ENCODE data around the gene KLRK1.
"Not testable (repeated sequence)": the region's sequence is repeated elsewhere in the genome, so short reads cannot be mapped to it uniquely, and the experiment has no call there.

Gene KLRK1

DNA sequence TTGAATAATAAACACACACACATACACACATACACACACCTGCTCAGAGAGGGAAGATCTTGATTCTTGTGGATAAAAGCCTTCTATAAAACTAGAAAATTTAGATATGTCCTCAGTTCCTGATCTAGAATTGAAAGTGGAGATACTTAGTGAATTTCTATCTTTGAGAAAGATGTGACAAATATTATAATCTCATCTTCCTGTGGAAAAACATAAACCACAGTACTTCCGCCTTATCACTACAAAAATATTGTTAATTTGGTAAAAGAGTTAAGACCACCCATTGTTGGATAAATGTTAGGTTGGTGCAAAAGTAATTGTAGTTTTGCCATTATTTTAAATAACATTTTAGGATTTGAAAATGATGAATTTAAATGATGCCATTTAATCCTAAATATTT lies at the start of gene KLRK1:
KLRK1 (minus strand) TSS at position 138 of the 400 bp plus-strand sequence. CDS start 1,231 bp downstream, outside the sequence.
- no peak for DNase-seq

DNA sequence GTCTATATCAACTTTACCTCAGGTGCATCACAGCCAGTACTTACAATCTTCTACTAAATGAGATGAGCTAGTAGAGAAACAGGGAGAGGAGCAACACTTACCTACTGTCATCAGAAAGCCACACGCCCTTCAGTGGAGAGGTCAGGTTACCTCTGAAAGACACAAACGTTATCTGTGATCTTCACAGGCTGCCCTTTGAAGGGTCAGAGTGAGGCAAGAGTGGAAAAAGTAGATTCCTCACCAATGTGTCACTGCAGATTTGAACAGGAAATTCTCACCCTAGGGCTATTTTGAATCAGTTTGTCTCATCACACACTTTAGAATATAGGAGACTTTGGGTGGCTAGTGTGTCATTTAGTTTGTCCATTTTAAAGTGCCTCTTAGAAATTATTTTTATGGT lies 47.8 kb upstream of the KLRK1 start:
- not testable (repeated sequence) for DNase-seq

DNA sequence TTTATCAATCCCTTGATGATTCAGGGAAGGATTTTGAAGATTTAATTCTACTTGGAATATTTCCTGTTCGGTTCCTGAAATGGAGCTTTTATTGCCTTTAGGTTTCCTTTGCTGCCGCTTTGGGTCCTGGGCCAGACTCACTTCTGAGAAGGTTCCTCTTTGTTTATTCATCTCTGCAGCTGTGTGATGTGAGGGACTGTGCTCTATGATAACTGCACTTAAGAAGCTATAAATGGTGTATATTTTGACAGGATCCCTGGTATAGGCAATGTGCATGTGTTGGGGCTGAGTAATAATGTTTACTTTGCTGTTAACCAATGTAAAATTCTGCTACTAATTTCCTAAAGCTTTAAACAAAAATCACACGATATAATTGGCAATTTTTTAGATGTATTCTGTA lies 46.0 kb upstream of the KLRK1 start, which contains the start of gene KLRC2:
KLRC2 (minus strand) TSS at position 195 of the 400 bp plus-strand sequence; CDS start at position 171, 24 bp downstream.
- not testable (repeated sequence) for DNase-seq

DNA sequence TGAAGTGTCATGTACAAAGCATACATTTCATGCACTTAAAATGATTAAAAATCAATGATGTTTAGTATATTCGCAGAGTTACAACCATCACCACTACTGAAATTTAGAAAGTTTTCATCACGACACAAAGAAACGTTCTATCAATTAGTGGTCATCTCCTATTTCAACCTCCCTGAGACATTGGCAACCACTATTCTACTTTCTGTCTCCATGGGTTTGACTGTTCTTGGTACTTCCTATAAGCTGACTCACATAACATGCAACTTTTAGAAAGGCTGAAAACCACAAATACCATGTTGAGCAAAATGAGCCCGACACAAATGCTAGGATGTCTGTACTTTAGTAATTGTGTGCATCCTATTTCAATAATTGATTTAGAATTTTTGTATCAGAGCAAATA lies 40.8 kb upstream of the KLRK1 start:
- DNase-seq, result not testable (repeated sequence)

DNA sequence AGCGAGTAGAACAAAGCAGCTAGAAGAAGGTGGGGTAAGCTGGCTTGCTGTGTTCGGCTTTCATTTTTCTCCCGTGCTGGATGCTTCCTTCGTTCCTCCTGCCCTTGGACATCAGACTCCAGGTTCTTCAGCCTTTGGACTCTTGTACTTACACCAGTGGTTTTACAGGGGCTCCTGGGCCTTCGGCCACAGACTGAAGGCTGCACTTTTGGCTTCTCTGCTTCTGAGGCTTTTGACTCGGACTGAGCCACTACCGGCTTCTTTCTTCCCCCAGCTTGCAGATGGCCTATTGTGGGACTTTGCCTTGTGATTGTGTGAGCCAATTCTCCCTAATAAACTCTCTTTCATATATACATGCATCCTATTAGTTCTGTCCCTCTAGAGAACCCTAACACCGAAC lies 36.1 kb upstream of the KLRK1 start:
- not testable (repeated sequence) for DNase-seq

DNA sequence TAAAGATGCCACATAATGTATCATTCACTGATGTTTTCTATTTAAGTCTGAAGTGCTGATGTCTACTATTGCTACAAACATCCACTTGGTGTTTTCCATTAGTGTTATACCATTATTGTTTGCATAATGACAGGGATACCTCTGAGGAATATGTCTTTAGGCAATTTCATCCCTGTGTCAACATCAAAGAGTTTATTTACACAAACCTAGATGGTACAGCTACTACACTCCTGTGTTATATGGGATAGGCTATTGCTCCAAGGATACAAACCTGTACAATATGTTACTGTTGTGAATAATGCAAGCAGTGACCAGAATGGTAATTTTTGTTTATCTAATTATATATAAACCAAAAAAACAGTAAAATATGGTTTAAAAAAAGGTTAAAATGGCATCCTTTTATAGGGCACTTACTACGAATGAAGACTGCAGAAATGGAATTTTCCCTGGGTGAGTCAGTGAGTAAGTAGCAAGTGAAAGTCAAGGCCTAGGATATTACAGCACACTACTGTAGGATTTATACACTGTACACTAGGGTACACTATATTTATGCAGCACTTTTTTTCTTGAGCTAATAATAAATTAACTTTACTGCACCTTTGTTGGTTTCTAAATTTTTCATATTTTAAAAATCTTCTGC lies 34.5 kb upstream of the KLRK1 start:
- not testable (repeated sequence) for DNase-seq

DNA sequence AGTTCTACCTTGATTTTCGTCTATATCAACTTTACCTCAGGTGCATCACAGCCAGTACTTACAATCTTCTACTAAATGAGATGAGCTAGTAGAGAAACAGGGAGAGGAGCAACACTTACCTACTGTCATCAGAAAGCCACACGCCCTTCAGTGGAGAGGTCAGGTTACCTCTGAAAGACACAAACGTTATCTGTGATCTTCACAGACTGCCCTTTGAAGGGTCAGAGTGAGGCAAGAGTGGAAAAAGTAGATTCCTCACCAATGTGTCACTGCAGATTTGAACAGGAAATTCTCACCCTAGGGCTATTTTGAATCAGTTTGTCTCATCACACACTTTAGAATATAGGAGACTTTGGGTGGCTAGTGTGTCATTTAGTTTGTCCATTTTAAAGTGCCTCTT lies 32.3 kb upstream of the KLRK1 start:
- DNase-seq, result not testable (repeated sequence)

DNA sequence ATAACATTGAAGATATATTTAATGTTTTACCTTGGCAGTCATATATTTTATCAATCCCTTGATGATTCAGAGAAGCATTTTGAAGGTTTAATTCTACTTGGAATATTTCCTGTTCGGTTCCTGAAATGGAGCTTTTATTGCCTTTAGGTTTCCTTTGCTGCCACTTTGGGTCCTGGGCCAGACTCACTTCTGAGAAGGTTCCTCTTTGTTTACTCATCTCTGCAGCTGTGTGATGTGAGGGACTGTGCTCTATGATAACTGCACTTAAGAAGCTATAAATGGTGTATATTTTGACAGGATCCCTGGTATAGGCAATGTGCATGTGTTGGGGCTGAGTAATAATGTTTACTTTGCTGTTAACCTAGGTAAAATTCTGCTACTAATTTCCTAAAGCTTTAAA lies 30.5 kb upstream of the KLRK1 start, which contains the start of gene KLRC3:
KLRC3 (minus strand) TSS at position 262 of the 400 bp plus-strand sequence; CDS start at position 217, 45 bp downstream.
- DNase-seq, result not testable (repeated sequence)

DNA sequence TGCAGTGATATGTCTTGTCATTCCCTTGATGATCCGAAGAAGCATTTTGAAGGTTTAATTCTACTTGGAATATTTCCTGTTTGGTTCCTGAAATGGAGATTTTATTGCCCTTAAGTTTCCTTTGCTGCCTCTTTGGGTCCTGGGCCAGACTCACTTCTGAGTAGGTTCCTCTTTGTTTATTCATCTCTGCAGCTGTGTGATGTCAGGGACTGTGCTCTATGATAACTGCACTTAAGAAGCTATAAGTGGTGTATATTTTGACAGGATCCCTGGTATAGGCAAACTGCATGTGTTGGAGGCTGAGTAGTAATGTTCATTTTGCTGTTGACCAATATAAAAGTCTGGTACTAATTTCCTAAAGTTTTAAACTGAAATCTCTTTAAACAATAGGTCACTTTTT lies 19.6 kb upstream of the KLRK1 start, which contains the start of gene KLRC4:
KLRC4 (minus strand) TSS at position 366 of the 400 bp plus-strand sequence; CDS start at position 184, 182 bp downstream.
- no peak for DNase-seq

DNA sequence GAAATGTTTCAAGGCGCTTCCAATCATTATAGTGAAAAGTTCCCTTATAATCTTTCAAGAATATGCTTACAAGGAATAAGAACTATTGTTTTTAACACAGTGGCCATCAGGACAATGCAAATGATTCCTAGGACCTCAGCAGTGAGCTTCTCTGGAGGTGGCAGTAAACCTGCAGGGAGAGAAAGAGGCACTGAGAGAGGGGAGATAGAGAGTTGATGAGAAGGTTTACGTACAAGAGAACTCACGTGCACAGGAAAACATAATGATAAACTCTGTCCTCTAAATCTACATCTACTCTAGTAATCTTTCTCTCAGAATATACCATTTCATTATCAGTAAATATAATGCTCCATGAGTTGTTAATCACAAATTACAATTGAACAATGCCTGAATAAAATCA lies 19.0 kb upstream of the KLRK1 start:
- no peak for DNase-seq

DNA sequence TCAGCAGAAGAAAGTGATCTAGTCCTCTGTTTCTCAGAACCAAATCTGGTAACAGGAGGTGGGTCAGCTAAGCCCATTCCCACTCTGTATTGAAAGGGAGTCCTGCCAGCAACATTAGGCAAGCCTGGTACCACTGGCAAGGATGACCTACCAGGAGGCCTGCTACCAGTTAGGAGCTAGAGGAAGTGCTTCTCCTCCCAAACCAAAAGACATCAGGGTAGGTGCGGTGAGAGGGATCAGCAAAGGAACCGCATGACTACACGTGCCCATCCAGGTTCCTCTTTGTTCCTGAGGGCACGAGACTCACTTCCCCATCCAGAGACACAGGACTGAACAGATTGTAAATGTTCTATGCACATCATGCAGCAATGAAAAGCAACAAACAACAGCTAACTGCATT lies 16.9 kb upstream of the KLRK1 start:
- DNase-seq, result no peak

DNA sequence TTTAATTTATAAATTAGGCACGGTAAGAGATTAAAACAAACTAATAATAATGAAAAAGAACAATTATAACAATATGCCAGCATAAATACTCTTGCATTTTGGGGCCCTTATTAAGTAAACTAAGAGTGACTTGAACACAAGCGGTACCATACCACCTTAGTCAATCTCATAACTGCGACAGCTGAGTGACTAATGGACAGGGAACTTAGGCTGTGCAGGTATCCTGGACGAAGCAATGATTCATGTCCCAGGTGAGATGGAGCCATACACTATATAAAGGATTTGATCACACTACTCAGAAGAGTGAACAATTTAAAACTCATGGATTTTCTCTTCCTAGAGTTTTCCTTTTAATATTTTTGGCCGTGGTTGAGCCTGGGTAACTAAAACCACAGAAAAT lies 15.5 kb upstream of the KLRK1 start:
- no peak for DNase-seq

DNA sequence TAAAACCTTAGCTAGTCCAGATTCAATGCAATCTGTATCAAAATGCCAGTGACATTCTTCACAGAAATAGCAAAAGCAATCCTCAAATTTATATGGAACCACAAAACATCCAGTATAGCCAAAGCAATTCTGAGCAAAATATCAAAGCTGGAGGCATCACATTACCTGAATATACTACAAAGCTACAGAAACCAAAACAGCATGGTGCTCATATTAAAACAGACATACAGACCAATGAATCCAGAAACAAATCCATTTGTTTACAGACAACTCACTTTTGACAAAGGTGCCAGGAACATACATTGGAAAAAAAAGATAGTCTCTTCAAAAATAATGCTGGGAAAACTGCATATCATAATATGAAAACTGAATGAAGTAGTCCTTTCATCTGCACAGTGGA lies 15.0 kb upstream of the KLRK1 start:
- no peak for DNase-seq

DNA sequence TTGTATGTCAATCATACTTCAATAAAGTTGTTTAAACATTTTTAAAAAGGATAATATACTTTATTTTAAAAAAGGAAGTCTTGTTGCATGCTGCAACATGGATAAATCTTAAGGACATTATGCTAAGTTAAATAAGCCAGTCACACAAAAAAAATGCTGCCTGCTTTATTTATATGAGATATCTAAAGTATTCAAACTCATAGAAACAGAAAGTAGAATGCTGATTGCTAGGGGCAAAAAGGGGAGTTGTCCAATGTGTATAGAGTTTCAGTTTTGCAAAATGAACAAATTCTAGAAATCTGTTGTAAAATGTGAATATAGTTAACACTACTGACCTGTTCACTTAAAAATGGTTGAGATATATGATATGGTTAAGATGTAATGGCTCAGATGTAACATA lies 11.0 kb upstream of the KLRK1 start:
- no peak for DNase-seq

DNA sequence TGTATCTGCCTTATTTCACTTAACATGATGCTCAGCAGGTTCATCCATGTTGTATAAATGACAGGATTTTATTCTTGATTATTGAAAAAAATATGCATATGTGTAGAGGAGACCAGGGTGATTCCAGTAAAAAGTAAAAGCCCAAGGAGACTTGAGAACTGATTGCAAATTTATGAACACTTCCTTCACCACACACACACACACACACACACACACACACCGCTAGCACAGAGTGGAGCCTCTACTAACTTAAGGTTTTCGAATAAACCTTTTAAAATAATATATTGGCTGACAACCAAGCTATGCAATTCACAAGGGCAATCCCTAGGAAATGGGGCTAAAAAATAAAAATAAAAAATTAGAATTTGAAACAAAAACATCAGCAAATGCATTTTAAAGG lies 8.3 kb upstream of the KLRK1 start:
- no peak for DNase-seq

DNA sequence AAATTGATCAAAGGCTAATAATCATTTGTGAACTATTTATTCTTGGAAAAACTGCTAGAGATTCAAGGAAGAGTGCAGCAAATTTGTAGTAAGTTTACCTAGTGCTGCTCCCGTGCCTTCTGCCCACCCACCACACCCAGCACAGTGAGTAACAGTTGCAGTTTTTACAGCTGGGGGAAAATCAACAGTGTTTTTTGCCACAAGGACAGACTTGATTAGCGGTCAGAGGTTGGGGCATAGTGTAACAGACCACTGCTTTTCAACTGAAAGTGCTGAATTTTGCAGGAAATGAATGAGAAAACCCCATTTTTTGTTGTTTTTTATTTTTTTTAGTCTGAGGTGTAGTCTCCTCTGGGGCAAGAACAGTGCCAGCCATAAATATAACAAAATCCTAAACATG lies 7.5 kb upstream of the KLRK1 start:
- DNase-seq, result no peak

DNA sequence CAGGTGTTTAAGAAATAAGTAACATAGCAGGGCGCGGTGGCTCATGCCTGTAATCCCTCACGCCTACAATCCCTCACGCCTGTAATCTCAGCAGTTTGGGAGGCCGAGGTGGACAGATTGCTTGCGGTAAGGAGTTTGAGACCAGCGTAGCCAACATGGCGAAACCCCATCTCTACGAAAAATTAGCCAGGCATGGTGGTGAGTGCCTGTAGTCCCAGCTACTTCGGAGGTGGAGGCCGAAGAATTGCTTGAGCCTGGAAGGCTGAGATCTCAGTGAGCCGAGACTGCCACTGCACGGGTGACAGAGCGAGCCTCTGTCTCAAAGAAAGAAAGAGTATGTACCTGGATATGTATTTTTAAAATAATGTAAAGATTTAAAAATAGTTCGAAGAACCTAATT lies 6.3 kb upstream of the KLRK1 start:
- DNase-seq, result not testable (repeated sequence)

DNA sequence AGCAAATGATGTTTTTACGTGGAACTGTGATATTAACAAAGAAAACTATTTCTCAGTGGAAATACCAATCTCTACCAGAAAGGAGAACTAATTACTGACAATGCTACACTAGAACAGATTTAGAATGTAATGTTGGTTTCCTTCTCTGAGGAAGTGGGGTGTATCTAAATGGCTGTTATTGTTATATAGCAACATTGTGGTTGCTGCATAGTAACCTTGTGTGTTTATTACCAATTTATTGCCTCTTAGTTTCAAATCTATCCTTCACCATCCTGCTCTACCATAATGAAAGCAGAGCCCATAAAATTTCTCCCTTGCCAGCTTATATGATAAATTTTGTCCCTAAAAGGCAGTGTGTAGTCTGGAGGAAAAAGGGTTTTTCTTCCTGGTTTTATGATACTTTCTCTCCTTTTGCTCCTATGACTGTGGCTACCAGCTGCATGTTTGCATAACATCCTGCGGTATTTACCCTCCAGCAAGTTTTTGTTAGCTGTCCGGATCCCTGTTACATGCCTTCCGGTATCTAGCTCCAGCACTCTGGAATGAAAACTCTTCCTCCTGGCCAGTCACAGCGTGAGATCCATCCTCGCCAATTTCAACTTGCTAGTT lies 5.7 kb upstream of the KLRK1 start:
- DNase-seq, result peak; percentile 9

DNA sequence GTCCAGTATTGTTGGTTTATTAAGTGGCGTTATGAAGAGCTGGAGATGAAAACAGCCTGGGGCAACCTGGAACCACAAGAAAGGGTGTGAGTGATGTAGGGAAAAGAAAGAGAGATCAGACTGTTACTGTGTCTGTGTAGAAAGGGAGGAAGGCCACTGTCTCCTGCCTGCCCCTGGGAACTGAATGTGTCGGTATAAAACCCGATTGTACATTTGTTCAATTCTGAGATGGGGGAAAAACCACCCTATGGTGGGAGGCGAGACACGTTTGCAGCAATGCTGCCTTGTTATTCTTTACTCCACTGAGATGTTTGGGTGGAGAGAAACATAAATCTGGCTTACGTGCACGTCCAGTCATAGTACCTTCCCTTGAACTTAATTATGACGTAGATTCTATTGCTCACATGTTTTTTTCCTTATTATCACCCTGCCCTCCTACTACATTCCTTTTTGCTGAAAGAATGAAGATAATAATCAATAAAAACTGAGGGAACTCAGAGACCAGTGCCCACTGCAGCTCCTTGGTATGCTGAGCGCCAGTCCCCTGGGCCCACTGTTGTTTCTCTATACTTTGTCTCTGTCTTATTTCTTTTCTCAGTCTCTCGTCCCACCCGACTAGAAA lies 4.8 kb upstream of the KLRK1 start:
- DNase-seq, result not testable (repeated sequence)

DNA sequence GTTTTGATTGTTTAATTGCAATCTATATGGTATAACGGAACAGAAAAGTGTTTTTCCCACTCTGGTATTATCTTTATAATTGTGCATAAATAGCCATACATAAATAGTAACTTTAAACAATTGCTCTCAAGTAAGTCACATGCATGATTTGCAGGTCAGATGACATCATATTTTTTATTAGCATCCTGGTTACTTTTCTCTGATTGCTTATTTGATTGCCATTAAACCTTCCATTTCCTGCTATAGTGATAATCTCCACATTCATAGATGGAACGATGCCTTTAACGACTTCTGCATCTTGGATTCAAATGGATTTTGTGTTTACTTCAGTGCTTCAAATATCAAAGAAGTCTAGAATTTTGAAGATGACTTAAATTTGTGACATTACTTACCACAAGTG lies 3.5 kb upstream of the KLRK1 start:
- DNase-seq, result no peak

DNA sequence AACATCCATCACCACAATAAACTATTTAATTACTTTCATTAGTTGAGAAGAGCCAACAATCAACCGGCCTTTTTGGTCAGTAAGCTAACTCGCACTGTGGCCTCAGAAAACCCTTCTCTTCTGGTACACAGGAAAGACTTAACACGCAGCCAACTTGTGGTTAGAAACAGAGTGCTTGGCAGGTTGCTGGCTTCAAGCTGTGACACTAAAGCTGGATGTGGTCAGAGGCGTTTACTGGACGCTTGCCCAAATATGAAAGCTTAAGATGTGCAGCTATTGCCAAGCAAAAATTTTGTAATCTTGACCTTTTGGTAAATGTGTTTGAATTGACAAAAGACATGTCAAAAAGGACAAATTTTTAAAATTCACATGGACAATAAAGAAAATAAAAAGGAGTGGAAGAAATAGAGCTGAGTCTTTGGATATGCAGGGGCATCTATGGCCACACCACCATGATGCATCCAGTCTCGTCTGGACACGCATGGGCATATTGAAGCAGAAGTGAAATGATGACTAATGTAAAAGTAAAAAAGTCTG lies 2.6 kb upstream of the KLRK1 start:
- peak; percentile 13 for DNase-seq

DNA sequence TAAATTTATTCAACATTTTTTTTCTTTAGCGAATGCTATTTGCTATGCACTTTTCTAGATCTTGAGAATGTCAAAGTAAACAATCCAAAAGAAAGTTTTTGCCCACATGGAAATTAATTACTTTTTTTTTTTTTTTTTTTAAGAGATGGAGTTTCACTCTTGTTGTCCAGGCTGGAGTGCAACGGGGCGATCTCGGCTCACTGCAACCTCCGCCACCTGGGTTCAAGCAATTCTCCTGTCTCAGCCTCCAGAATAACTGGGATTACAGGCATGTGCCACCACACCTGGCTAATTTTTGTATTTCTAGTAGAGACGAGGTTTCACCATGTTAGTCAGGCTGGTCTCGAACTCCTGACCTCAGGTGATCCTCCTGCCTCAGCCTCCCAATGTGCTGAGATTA lies 1.1 kb upstream of the KLRK1 start:
- DNase-seq, result not testable (repeated sequence)

DNA sequence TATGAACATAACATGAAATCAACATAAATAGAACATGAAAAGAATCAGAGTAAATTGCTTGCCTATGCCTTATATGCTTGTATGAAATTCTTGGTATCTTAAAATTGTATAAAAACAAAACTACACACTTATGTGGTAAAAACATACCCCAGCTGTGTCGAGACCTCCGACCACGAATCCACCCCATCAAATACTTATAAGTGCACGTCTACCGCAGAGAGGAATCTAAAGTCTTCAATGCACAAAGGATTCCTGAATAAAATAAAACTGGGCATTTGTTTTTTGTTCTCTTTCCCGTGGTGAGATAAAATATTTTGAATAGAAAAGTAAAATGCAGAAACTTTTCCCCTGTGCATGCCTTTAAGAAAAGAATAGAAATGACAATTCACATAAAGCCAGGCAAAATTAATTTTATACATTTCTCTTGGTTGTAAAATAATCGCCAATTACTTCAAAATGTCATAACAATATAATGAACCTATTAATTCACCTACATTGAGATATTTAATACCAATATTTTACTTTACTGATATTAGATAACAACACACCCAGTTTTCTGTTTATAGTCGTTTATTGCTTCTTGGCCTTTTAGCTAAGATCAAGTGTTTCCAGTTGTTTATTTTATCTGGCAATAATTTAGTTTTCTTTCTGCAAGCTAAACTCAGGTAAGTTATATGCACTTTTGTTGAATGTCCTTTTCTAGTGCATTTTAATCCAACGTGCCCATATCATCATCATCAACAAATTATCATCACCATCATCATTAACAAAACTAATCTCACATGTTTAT lies 1.0 kb downstream of the KLRK1 start:
- no peak for DNase-seq
